Cardiac septum (tissue), 1 donor: ENCODE measurements around the gene ZNF559. TPM values are rescaled to one million over a fixed set of nuclear protein-coding genes. Genes with fewer than 3 reads are reported as not detected.
"Not testable (repeated sequence)": the region's sequence is repeated elsewhere in the genome, so short reads cannot be mapped to it uniquely, and the experiment has no call there.

Source experiments
- DNase-seq: peaks from one replicate; pipeline ENCODE4 v3.0.0-alpha.2; 2020; ENCODE audit warnings: low spot score
- intact Hi-C: fragments of 100-400 bp; cut with DNase I; formaldehyde crosslinking; loops from one replicate; pipeline ENCODE4 v1.14.0; 2022
- long read RNA-seq: library from polyadenylated mRNA; unstranded; transcript quantifications from one replicate; pipeline ENCODE4 v2.0.0, GENCODE V29; 2021
- total RNA-seq: library from RNA; stranded (reverse); fragmentation: NEBNext Ultra II Directional; extraction: Animal tissue kit (Norgen Biotek cat#: 25700); gene quantifications from one replicate; pipeline ENCODE4 v1.2.1, GENCODE V29; 2021
- donor health status: DM: no; HTN: no; CAD: no.

The ZNF559 gene
- total RNA-seq, result 18.2 TPM
- long read RNA-seq, partial matches to known transcripts, result 3 of 15 reads
- long read RNA-seq, other reads (novel, unspliced or antisense), result 8 of 15 reads

DNA sequence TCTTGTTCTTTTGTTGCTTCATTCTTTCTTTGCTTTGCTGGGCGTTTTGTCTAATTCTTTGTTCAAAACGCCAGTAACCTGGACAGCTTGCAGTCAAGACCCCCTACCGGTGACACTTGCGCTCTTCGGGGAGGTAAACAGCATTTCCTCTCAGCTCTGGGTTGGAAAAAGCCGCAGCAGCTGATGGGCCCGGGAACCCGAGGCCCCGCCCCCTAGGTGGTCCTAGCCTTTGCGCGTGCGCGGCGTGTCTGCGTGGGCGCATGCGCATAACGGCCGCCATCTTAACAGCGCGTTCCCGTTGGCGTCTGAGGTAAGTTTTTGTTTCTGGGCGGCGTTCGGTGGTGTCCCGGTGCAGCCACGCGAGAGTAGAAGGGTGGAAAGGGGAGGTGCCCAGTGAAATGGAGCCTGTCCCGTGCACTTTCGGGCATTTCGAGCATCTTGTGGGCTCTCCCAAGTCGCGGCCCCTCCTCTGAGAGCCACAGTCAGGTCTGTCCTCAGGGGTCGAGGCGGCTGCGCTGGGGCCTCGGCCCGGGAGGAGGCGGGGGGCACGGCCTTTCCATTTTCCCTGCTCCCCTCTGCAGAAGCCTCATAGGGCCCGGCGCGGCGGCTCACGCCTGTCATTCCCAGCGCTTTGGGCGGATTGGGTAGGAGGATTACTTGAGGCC is at the start of gene ZNF559:
Gene ZNF559, plus strand, starts transcription at position 261 of the 665 bp plus-strand sequence. CDS start 14,371 bp downstream, outside the sequence.
- DNase-seq, result peak; percentile 95
- intact Hi-C loops, result loop anchor here (2.0 to 5.0 kb wide), 3 partner anchors 13 to 113 kb away; partner anchors contain the start of gene ZNF266

DNA sequence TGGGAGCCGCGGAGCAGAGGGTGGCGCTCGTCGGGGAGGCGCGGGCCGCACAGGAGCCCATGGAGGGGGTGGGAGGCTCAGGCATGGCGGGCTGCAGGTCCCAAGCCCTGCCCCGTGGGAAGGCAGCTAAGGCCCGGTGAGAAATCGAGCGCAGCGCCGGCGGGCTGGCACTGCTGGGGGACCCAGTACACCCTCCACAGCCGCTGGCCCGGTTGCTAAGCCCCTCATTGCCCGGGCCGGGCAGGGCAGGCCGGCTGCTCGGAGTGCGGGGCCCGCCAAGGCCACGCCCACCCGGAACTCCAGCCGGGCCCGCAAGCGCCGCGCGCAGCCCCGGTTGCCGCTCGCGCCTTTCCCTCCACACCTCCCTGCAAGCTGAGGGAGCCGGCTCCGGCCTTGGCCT is 40.5 kb upstream of the ZNF559 start:
- DNase-seq, intact Hi-C loops: not testable (repeated sequence)

- intact Hi-C loops, result no loop called here
Measured at GRCh38 chr19:9289231-9289884, 34.6 kb upstream of the ZNF559 start.

DNA sequence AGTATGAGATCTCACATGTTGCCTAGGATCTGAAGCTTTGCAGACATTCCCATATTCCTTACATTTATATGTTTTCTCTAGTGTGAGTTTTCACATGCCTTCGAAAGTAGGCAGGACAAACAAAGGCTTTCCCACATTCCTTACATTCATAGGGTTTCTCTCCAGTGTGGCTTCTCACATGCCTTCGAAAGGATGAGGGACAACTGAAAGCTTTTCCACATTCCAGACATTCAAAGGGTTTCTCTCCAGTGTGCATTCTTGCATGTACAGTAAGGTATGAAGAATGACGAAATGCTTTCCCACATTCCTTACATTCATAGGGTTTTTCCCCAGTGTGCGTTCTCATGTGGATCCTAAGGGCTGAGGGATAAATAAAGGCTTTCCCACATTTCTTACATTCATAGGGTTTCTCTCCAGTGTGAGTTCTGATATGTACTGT is 28.5 kb upstream of the ZNF559 start:
- intact Hi-C loops, result no loop called here
- no peak for DNase-seq

More at GRCh38 chr19:9289231-9289884, 34.6 kb upstream of the ZNF559 start:
- DNase-seq, result no peak

- intact Hi-C loops, result no loop called here
- no peak for DNase-seq
Measured at GRCh38 chr19:9296336-9296735, 27.6 kb upstream of the ZNF559 start.

- DNase-seq, result no peak
- intact Hi-C loops, result no loop called here
Measured at GRCh38 chr19:9306443-9306842, 17.5 kb upstream of the ZNF559 start.

DNA sequence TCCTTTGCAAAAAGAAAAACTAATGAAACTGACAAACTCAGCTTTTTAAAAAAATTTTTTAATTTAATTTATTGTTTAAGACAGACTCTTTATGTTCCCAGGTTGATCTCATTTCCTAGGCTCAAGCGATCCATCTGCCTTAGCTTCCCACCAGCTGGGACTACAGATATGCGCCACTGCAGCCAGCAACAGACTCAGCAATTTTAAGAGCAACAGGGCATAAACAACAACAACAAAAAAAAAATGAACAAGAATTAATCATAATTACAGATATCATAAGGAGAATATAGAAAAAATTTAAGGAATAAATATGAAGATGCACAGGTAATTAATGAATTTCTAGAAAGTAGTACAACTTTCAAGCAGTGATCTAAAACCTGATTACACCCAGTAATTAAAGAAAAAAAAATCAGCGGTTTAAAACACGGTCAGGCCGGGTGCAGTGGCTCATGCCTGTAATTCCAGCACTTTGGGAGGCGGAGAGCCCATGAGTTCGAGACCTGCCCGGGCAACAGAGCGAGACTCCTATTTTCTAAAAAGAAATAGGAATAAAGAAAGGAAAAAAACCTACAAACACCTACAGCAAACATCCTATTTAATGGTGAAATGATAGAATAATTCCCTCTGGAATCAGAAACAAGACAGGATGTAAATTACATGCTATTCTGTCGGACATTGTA is 15.7 kb upstream of the ZNF559 start:
- intact Hi-C loops, result no loop called here
- no peak for DNase-seq

GRCh38 chr19:9309139-9309973 is 14.6 kb upstream of the ZNF559 start, which contains the start of gene ZNF699:
TSS of gene ZNF699 (minus strand) at chr19:9309838. CDS start at chr19:9305119, 4,719 bp downstream.
- peak; percentile 99 for DNase-seq
- intact Hi-C loops, result no loop called here

- DNase-seq, result peak; percentile 94
- intact Hi-C loops, result loop anchor here (2.0 to 10.0 kb wide), 5 partner anchors 15 to 485 kb away; partner anchors contain the start of genes ZNF121, ZNF317, ZNF426 and ZNF559
Measured at GRCh38 chr19:9309974-9310446, 14.0 kb upstream of the ZNF559 start.

GRCh38 chr19:9313756-9314155 is 10.2 kb upstream of the ZNF559 start:
- no peak for DNase-seq
- intact Hi-C loops, result loop anchor here (5.0 to 10.0 kb wide), 4 partner anchors 169 to 481 kb away; partner anchors contain the start of genes ZNF121, ZNF317 and ZNF426

DNA sequence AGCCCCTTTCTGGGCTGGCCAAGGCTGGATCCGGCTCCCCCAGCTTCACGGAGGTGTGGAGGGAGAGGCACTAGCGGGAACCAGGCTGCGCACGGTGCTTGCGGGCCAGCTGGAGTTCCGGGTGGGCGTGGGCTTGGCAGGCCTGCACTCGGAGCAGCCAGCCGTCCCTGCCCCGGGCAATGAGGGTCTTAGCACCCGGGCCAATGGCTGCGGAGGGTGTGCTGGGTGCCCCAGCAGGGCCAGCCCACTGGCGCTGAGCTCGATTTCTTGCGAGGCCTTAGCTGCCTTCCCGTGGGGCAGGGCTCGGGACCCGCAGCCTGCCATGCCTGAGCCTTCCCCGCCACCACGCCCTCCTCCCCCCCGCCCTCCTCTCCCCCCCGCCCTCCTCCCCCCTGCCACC is 2.6 kb upstream of the ZNF559 start:
- no peak for DNase-seq
- intact Hi-C loops, result loop anchor here (5.0 kb wide), 2 partner anchors 86 to 116 kb away; partner anchors contain the start of gene ZNF266

DNA sequence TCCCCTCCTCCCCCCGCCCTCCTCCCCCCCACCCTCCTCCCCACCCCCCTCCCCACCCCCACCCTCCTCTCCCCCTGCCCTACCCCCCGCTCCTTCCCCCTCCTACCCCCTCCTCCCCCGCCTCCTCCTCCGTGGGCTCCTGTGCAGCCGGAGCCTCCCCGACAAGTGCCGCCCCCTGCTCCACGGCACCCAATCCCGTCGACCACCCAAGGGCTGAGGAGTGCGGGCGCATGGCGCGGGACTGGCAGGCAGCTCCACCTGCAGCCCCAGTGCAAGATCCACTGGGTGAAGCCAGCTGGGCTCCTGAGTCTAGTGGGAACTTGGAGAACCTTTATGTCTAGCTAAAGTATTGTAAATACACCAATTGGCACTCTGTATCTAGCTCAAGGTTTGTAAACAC is 2.2 kb upstream of the ZNF559 start:
- intact Hi-C loops, result loop anchor here (5.0 kb wide), 2 partner anchors 86 to 116 kb away; partner anchors contain the start of gene ZNF266
- DNase-seq, result not testable (repeated sequence)

- DNase-seq, result not testable (repeated sequence)
- intact Hi-C loops, result loop anchor here (5.0 kb wide), 2 partner anchors 85 to 115 kb away; partner anchors contain the start of gene ZNF266
Measured at GRCh38 chr19:9322201-9322600, 1.8 kb upstream of the ZNF559 start.

- intact Hi-C loops, result loop anchor here (5.0 kb wide), 2 partner anchors 84 to 114 kb away; partner anchors contain the start of gene ZNF266
- peak; percentile 80 for DNase-seq
Measured at GRCh38 chr19:9323557-9323918, 441 bp upstream of the ZNF559 start.

DNA sequence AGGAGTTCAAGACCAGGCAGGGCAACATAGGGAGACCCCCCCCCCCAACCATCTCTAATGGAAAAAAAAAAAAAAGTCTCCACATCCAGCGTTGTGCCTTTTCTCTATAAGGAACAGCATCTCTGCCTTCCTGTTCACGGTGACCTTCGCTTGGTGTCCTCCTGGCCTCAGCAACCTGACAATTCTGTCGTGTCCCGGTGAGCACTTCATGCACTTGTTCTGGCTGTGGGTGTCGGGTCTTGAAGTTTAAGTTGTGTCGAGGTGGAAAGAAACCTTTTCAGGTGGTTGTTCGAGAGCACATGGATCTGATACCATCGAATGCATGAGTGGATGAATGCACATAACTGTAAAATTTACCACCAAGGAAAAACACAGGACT is 594 bp downstream of the ZNF559 start:
- intact Hi-C loops, result loop anchor here (2.0 to 5.0 kb wide), 3 partner anchors 14 to 113 kb away; partner anchors contain the start of gene ZNF266
- DNase-seq, result no peak

DNA sequence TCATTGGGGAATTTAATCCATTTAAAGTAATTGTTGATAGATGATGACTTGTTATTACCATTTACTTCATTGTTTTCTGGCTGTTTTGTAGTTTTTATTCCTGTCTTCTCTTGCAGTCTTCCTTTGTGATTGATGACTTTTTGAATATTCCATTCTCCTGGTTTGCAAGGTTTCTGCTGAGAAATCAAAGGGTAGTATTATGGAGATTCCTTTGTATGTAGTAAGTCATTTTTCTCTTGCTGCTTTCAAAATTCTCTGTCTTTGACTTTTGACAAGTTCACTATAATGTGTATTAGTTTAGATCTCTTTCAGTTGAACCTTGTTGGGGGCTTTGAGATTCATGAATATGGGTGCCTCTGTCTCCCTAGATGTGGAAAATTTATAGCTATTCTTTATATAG is 6.0 kb downstream of the ZNF559 start:
- DNase-seq, result no peak
- intact Hi-C loops, result no loop called here

DNA sequence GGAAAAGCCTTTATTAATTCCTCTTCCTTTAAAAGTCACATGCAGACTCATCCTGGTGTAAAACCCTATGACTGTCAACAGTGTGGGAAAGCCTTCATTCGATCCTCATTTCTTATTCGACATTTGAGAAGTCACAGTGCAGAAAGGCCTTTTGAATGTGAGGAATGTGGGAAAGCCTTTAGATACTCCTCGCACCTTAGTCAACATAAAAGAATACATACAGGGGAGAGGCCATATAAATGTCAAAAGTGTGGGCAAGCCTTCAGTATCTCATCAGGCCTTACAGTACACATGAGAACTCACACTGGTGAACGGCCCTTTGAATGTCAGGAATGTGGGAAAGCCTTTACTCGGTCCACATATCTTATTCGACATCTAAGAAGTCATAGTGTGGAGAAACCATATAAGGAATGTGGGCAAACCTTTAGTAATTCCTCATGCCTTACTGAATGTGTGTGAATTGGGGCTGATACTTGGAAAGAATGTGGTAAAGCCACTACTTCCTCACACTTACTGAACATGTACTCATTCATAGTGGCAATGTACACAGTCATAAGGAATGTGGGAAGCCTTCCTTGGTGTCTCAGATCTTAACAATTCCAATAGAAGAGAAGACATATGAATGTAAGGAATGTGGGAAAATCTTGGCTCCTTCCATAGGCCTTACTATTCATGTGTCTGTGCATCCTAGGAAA is 18.8 kb downstream of the ZNF559 start:
- intact Hi-C loops, result no loop called here

GRCh38 chr19:9345005-9345404 is 21.0 kb downstream of the ZNF559 start:
- intact Hi-C loops, result no loop called here
- DNase-seq, result no peak

More for the DNA sequence above, 18.8 kb downstream of the ZNF559 start:
- DNase-seq, result no peak
